ENCODE results near the gene WBP2. TPM values are rescaled to one million over a fixed set of nuclear protein-coding genes. Genes with fewer than 3 reads are reported as not detected.

The WBP2 gene
- total RNA-seq, 4 donors from 2014 or later, result 129 to 259 (median 148) TPM

DNA sequence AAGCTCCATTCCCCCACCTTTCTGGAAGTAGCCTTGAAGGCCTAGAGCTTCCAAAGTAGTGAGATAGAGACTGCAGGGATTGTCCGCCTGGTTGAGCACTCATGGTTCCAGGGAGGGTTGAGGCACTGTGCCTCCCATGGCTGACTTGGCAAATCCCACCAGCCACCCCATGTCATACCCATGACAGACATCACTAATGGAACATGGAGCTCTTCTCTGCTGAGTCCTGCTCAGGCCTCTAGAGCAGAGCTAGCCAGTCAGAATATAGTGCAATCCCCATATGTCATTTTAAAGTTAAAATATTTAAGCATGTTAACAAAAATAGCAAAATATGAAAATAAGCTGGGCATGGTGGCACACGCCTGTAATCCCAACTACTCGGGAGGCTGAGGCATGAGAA is 39.7 kb downstream of the WBP2 start:
- Histone ChIP-seq H3K4me1 (no peaks in the 10 kb centered on the region), H3K4me3 (no peak overlapping the region), H3K27ac (no peak overlapping the region), H3K36me3 (peaks cover 0 to 95% of the 10 kb centered on the region in 2 donors), H3K27me3 (no peaks in the 10 kb centered on the region), H3K9me3 (no peaks in the 10 kb centered on the region)
- DNase-seq, result no peak
- in situ Hi-C loops (cut with MboI; ENCODE audit: low sequenced_read_pairs in 4 of 4), result no loop called here
- no peak for ATAC-seq
- intact Hi-C loops (cut with DNase I; ENCODE audit: low total_unique reads), result no loop called here
- no peak for TF ChIP-seq CTCF (IDR thresholded peaks at IDR 0.05 in 4 of 5, conservative IDR thresholded peaks at IDR 0.05 in 1 of 5)
- no peak for TF ChIP-seq POLR2A (IDR thresholded peaks at IDR 0.05)

GRCh38 chr17:75814900-75815373 is 40.2 kb downstream of the WBP2 start:
- intact Hi-C loops (cut with DNase I; ENCODE audit: low total_unique reads), result no loop called here

DNA sequence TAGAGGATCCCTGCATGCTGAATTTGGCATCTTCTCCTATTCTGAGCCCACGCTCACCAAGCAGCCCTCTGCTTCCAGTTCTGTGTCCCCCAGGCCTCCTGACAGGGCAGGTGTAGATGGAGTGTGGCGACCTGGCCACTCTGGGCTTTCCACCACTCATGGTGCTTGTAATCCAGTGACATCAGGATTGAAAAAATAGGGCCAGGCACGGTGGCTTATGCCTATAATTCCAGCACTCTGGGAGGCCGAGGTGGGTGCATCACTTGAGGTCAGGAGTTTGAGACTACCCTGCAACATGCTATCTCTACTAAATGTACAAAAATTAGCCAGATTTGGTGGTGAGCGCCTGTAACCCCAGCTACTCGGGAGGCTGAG is 41.1 kb downstream of the WBP2 start:
- no peaks in the 10 kb centered on the region for H3K27me3 ChIP-seq
- intact Hi-C loops (cut with DNase I; ENCODE audit: low total_unique reads), result no loop called here
- DNase-seq, result no peak

More at GRCh38 chr17:75814900-75815373, 40.2 kb downstream of the WBP2 start:
- Histone ChIP-seq H3K36me3 (peaks cover 0 to 91% of the 10 kb centered on the region in 2 donors), H3K4me3 (no peak overlapping the region), H3K9me3 (no peaks in the 10 kb centered on the region), H3K27ac (no peak overlapping the region), H3K4me1 (peaks cover 3% of the 10 kb centered on the region in 2 donors), H3K27me3 (no peaks in the 10 kb centered on the region)
- in situ Hi-C loops (cut with MboI; ENCODE audit: low sequenced_read_pairs in 4 of 4), result no loop called here
- ATAC-seq, result no peak
- TF ChIP-seq CTCF (IDR thresholded peaks at IDR 0.05 in 4 of 5, conservative IDR thresholded peaks at IDR 0.05 in 1 of 5), result no peak
- no peak for TF ChIP-seq POLR2A (IDR thresholded peaks at IDR 0.05)
- no peak for DNase-seq

DNA sequence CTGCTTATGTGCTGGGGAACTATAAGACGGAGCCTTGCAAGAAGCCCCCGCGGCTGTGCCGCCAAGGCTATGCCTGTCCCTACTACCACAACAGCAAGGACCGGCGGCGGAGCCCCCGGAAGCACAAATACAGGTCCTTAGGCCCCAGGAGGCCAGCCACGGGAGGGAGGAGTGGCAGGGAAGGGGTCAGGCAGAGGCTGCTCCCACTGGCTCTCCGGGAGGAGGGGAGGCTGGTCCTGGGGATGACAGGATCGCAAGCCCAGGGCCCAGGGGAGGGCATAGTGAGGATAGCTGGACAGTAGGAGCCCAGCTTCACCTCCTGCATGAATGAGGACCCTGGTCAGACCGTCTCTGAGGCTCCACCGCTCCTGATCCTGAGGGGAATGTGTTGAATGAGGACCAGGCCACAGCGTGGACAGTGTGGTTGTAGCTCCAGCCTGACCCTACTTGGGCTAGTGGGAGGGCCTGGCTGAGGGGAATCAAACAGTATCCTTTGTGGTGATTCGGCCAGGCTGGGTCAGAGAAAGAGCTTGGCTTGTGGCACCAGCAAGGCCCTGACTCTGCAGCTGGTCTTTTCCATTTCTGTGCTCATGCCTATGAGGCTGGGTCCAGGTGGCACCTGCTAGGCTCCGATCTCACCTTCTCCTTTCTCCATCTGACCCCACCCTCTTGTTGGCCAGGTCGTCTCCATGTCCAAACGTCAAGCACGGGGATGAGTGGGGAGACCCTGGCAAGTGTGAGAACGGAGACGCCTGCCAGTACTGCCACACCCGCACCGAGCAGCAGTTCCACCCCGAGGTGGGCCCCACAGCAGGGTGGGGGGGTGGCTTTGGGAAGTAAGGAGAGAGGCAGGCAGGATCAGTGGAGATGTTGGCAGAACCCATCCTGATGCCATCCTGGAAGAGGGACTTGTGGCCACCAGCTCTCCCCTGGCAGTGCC is 41.8 kb downstream of the WBP2 start:
- in situ Hi-C loops (cut with MboI; ENCODE audit: low sequenced_read_pairs in 4 of 4) (no loop called here), intact Hi-C loops (cut with DNase I; ENCODE audit: low total_unique reads) (no loop called here)
- no peak for ATAC-seq
- Histone ChIP-seq H3K9me3 (no peaks in the 10 kb centered on the region), H3K27ac (no peak overlapping the region), H3K4me3 (no peak overlapping the region), H3K4me1 (peaks cover 17 to 18% of the 10 kb centered on the region in 2 donors), H3K27me3 (no peaks in the 10 kb centered on the region), H3K36me3 (peaks cover 0 to 75% of the 10 kb centered on the region in 2 donors)
- TF ChIP-seq POLR2A (IDR thresholded peaks at IDR 0.05) (no peak), CTCF (IDR thresholded peaks at IDR 0.05 in 4 of 5, conservative IDR thresholded peaks at IDR 0.05 in 1 of 5) (no peak)
- DNase-seq, result no peak

More for the DNA sequence above, 41.1 kb downstream of the WBP2 start:
- H3K9me3 ChIP-seq, result no peaks in the 10 kb centered on the region
- in situ Hi-C loops (cut with MboI; ENCODE audit: low sequenced_read_pairs in 4 of 4), result no loop called here
- H3K36me3 ChIP-seq, result peaks cover 0 to 82% of the 10 kb centered on the region in 2 donors
- H3K4me1 ChIP-seq, result peaks cover 12% of the 10 kb centered on the region in 2 donors
- H3K27ac ChIP-seq, result no peak overlapping the region
- no peak overlapping the region for H3K4me3 ChIP-seq
- no peak for ATAC-seq
- no peak for TF ChIP-seq CTCF (IDR thresholded peaks at IDR 0.05 in 4 of 5, conservative IDR thresholded peaks at IDR 0.05 in 1 of 5)
- no peak for TF ChIP-seq POLR2A (IDR thresholded peaks at IDR 0.05)
